ENCODE results near the gene MLANA.

DNA sequence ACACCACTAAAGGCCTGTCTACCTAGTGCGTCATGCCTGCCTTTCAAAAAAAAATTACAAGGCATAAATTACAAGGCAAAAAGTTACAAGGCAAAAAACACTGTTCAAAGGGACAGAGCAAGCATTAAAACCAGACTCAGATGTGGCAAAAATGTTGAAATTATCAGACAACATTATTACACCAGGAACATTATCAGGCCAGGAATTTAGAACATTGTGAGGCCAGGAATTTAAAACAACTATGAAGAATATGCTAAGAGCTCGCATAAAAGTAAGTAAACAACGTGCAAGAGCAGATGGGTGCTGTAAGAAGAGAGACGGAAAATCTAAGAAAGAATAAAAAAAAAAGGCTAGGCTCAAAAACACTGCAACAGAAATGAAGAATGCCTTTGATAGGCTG lies 18.2 kb upstream of the MLANA start:
- TF ChIP-seq, protein P1, sequence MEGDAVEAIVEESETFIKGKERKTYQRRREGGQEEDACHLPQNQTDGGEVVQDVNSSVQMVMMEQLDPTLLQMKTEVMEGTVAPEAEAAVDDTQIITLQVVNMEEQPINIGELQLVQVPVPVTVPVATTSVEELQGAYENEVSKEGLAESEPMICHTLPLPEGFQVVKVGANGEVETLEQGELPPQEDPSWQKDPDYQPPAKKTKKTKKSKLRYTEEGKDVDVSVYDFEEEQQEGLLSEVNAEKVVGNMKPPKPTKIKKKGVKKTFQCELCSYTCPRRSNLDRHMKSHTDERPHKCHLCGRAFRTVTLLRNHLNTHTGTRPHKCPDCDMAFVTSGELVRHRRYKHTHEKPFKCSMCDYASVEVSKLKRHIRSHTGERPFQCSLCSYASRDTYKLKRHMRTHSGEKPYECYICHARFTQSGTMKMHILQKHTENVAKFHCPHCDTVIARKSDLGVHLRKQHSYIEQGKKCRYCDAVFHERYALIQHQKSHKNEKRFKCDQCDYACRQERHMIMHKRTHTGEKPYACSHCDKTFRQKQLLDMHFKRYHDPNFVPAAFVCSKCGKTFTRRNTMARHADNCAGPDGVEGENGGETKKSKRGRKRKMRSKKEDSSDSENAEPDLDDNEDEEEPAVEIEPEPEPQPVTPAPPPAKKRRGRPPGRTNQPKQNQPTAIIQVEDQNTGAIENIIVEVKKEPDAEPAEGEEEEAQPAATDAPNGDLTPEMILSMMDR (IDR thresholded peaks at IDR 0.05), result no peak
- no peak for TF ChIP-seq POLR2A (IDR thresholded peaks at IDR 0.05)
